ENCODE measurements around the gene HERPUD1.

DNA sequence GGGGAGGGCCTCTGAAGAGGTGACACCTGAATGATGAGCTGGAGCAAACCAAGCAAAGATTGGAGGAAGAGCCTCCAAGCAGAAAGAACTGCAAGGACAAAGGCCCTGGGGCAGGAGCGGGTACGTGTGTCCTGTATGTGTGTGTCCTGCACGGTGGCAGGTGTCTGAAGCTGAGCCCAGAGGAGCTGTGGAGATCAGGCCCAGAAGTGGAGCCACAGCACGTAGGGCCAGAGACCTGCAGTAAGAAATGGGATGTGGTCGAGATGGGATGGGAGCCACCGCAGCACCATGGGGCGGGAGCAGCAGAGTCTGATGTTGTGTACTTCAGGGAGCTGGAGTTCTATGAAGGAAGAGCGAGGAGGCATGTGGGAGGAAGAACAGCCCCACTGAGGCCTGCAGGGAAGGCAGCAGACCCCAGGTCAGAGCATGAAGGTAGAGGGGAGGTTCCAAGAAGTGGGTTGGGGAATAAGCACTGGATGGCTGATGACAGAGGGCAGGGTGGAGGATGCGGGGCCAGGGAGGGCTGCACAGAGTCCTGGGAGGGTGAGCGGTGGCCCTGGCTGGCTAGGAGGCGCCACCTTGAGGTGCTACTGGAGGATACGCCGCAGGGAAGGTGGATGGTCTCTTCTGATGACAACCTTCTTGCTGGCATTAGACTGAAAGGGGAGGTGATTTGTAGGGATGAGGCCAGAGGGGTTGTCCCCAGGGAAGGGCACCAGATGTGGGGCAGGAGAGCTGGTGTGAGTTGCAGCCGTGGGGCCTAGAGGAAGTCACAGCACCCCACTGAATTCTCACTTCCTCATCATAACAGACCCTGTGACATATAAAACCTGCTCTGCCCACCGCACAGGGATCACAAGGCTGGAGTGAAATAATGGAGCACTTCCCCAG lies 19.2 kb downstream of the HERPUD1 start:
- TF ChIP-seq CTCF (conservative IDR thresholded peaks at IDR 0.05; ENCODE audit: low read length) (peak; percentile 89), EZH2phosphoT487 (IDR thresholded peaks at IDR 0.05; ENCODE audit: borderline replicate concordance, low read depth, low read length) (no peak)
